HG03460 (cell line): ENCODE results near the gene PPP1R15B.
"Not testable (repeated sequence)": the region's sequence is repeated elsewhere in the genome, so short reads cannot be mapped to it uniquely, and the experiment has no call there.

ENCODE experiments used
- ATAC-seq: cut with Tn5 transposase; IDR thresholded peaks from one replicate; pipeline ENCODE4 v1.9.1; 2021; ENCODE audit not compliant: unreplicated experiment

Gene PPP1R15B

GRCh38 chr1:204443871-204444581 lies 32.4 kb upstream of the PPP1R15B start:
- ATAC-seq, result no peak

GRCh38 chr1:204443260-204443619 lies 31.6 kb upstream of the PPP1R15B start:
- no peak for ATAC-seq

- no peak for ATAC-seq
Observed at GRCh38 chr1:204442376-204443259, 31.0 kb upstream of the PPP1R15B start.

- ATAC-seq, result no peak
Observed at GRCh38 chr1:204441558-204441957, 29.9 kb upstream of the PPP1R15B start.

GRCh38 chr1:204439621-204440375 lies 28.2 kb upstream of the PPP1R15B start:
- no peak for ATAC-seq

- ATAC-seq, result no peak
Observed at GRCh38 chr1:204438628-204439027, 27.0 kb upstream of the PPP1R15B start.

- ATAC-seq, result no peak
Observed at GRCh38 chr1:204437796-204438570, 26.4 kb upstream of the PPP1R15B start.

- ATAC-seq, result no peak
Observed at GRCh38 chr1:204435872-204436271, 24.3 kb upstream of the PPP1R15B start.

GRCh38 chr1:204435381-204435831 lies 23.8 kb upstream of the PPP1R15B start:
- no peak for ATAC-seq

- ATAC-seq, result no peak
Observed at GRCh38 chr1:204434116-204434755, 22.6 kb upstream of the PPP1R15B start.

GRCh38 chr1:204432708-204433107 lies 21.1 kb upstream of the PPP1R15B start:
- no peak for ATAC-seq

- no peak for ATAC-seq
Observed at GRCh38 chr1:204431310-204432184, 19.9 kb upstream of the PPP1R15B start.

GRCh38 chr1:204429746-204430145 lies 18.1 kb upstream of the PPP1R15B start:
- no peak for ATAC-seq

- no peak for ATAC-seq
Observed at GRCh38 chr1:204426971-204427701, 15.5 kb upstream of the PPP1R15B start.

GRCh38 chr1:204426474-204426873 lies 14.9 kb upstream of the PPP1R15B start:
- ATAC-seq, result no peak

- ATAC-seq, result no peak
Observed at GRCh38 chr1:204426035-204426436, 14.4 kb upstream of the PPP1R15B start.

- no peak for ATAC-seq
Observed at GRCh38 chr1:204424621-204425020, 13.0 kb upstream of the PPP1R15B start.

- not testable (repeated sequence) for ATAC-seq
Observed at GRCh38 chr1:204422061-204422705, 10.6 kb upstream of the PPP1R15B start.
